GM19025 (cell line): Measurements from ENCODE around the gene MRPL41.
"Not testable (repeated sequence)": the region's sequence is repeated elsewhere in the genome, so short reads cannot be mapped to it uniquely, and the experiment has no call there.

Source experiments
- ATAC-seq: cut with Tn5 transposase; IDR thresholded peaks from one replicate; pipeline ENCODE4 v1.9.1; 2021; ENCODE audit warnings: mild to moderate bottlenecking, low read depth, moderate library complexity; ENCODE audit not compliant: unreplicated experiment

The MRPL41 gene

DNA sequence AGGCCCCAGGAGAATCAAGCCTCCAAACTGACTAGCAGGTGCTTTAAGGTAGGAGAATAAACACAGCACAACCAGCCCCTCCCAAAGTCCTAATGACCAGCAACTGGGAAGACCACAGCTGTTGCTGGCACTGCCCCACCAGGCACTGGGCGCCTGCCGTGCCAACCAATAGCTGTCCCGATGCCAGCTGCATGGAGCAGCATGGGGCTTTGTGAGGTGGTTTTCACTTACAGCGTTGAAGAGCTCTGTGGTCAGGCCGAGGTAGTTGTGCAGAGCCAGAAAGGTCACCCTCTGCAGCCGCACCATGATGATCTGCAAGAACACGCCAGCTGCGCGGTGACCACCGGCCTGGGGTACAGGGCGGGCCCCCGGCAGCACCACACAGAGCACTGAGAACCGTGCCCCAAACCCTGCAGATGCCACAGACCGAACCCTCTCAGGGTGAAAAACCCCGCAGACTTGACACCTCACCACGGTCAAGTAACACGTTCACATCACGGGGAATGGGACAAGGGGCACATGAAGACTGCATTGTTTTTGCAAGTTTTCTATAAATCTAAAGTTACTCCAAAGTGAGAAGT lies 30.2 kb upstream of the MRPL41 start:
- ATAC-seq = no peak

GRCh38 chr9:137522746-137523455 lies 28.8 kb upstream of the MRPL41 start:
- no peak for ATAC-seq

GRCh38 chr9:137524161-137524980 lies 27.3 kb upstream of the MRPL41 start:
- no peak for ATAC-seq

DNA sequence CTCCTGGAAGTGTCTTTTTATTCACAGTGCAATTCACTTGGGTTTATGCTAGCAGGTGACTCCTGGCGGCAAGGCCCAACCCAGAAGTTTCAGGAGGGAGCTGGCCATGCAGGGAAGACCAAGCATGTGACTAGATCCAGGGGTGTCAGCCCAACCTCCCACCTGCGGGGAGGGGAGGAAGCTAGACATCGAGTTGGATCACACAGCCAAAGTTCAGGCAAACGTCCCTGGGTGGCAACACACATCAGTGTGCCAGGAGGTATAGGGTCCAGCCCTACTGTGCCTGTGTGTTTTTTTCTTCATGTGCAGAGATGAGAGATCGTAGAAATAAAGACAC lies 26.7 kb upstream of the MRPL41 start:
- no peak for ATAC-seq

DNA sequence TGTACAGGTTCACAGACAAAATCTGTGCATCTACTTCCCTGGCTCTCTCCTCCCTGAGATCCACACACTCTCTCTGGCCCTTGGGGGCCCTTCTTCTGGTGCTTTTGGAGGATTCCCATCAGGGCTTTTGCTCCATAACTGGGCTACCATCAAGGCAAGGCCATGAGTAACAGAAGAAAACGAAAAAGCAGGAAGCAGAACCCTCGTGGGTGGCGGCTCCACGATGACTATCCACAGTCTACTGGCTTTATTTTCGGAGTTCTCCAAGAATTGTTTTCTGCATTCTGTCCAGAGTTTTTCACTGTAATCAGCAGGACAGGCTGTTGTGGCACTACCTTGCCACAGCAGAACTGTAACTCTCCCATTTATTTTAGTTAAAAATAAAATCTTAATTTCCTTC lies 21.3 kb upstream of the MRPL41 start:
- no peak for ATAC-seq

DNA sequence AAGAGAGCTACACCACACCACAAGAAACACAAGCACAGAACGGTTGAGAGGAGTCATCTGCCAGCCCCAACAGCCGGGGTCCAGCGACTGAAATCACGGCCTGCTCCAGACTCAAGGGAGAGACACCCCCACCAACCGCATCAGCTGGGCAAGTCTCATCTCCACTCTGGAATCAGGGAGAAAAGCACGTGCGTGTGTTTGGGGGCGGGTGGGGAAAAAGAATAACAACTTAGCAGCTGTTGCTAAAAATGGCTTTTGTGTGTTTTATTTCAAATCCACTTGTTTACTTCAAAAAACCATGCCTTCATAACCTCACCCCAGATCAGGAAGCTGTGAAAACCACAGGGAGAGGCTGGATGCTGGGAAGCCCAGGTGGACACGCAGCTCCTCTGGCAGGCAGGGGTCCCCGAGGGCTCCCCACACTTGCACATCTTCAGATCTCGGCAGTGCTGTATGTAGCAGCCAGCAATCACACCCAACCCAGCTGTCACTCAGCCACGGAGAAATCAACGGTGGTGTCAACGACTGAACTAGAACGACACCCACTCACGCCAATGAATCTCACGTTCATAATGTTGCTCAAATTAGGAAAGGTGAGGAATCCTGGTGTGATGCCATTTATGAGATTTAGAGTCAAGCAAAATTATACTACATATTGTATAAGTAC lies 20.4 kb upstream of the MRPL41 start:
- no peak for ATAC-seq

- ATAC-seq = not testable (repeated sequence)
These were observed 18.7 kb upstream of the MRPL41 start for GRCh38 chr9:137532891-137533468.

DNA sequence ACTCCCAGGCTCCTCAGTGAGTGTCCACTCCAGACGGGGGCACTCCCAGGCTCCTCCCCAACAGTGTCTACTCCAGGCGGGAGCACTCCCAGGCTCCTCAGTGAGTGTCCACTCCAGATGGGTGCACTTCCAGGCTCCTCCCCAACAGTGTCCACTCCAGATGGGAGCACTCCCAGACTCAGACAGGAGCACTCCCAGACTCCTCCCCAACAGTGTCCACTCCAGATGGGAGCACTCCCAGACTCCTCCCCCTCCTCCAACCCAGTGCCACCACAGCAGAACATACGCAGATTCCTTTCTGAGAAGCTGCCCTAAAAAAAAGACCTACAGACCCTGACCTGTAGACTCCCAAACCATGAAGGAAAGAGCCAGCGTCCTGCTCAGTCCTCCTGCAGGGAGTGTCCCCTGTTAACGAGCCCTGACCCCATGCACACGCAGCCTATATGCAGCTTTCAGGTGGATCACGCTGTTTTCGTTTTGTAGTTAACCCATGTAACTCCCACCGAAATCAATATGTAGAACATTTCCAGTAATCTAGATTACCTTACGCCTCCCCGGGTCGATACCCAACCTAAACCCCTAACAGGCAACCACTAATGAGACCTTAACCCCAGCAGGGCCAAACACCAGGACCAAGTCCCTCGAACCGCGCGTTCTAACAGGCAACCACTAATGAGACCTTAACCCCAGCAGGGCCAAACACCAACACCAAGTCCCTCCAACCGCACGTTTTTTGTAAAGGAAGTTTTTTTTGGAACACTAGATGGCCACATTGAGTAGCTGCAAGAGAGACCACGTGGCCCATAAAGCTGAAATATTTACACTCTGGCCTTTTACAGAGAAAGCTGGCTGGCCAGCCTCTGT lies 17.2 kb upstream of the MRPL41 start:
- ATAC-seq = no peak

GRCh38 chr9:137535120-137535428 lies 16.6 kb upstream of the MRPL41 start:
- ATAC-seq = no peak

DNA sequence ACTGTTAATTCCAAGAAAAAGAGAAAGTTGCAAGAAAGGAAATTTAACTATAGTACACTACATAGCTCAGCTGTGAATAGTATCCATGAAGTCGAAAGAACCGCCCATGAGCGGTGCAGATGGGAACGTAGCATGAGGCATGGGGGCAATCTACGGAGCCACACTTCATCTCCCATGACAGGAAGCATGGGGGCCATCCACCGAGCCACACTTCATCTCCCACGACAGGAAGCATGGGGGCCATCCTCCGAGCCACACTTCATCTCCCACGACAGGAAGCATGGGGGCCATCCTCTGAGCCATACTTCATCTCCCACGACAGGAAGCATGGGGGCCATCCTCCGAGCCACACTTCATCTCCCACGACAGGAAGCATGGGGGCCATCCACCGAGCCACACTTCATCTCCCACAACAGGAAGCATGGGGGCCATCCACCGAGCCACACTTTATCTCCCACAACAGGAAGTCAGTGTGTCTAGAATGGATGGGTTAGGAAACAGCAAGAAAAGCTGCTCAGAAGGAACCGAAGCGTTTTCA lies 15.0 kb upstream of the MRPL41 start:
- ATAC-seq = not testable (repeated sequence)

- ATAC-seq = no peak
These were observed 13.6 kb upstream of the MRPL41 start for GRCh38 chr9:137538058-137538457.

DNA sequence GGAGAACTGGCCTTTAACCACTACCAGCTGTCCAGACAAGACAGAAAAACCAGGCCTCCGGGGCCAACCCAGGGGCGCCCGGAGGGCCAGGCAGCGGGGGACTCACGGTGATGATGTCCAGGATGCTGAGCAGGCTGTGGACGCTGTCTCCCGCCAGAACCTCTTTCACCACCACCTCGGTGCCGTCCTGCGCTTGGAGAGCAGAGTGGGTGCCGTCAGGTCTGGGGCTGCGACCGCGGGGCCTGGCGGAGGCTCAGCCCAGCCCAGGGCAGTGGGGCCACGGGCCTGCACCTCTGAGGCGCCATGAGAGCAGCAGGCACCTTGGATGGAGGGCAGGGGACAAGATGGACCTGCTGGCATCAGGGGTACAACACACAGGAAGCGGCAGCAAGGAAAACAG lies 11.1 kb upstream of the MRPL41 start:
- ATAC-seq = no peak

GRCh38 chr9:137542486-137542885 lies 9.2 kb upstream of the MRPL41 start:
- ATAC-seq = no peak

GRCh38 chr9:137543237-137543963 lies 8.3 kb upstream of the MRPL41 start:
- ATAC-seq = no peak

DNA sequence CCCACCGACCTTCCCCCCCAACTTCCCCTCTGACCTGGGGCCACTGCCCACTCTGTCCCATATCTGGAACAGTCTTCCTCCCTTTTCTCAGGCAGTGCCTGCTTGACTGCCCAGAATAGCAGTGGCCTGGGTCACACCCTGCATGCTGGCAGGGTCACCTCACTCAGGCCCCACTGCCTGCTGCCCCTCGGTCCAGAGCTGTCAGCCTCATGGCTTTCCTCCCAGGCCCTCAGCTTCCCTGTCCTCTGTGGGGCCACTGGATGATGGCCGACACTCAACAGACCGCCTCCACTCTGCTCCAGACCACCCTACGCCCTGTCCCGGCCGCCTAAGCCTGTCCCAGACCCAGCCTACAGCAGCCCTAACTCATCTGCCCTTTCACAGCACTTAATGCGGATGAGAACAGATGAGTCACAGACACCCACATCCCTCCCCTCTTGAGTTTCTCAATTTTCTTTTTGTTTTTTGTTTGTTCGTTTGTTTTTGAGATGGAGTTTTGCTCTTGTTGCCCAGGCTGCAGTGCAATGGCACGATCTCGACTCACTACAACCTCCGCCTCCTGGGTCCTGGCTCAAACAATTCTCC lies 7.4 kb upstream of the MRPL41 start:
- no peak for ATAC-seq

DNA sequence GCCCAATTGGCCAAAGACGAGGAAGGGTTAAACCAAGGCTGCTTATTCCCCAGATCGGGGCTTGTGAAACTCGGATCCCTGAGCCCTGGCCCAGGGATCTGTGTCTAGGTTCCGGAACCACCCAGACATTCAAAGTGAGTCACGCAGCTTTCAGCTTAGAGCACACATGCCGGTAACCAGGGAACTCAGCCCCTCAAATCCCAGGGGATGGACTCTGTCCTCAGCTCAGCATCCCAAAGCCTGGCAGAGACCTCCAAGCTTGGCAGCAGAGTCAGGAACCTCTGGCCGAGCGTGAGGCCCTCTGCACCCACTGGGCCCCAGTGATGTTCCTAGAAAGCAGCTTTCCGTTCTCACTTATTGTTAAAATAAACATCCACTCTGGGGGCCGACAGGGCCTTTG lies 6.6 kb upstream of the MRPL41 start:
- no peak for ATAC-seq

DNA sequence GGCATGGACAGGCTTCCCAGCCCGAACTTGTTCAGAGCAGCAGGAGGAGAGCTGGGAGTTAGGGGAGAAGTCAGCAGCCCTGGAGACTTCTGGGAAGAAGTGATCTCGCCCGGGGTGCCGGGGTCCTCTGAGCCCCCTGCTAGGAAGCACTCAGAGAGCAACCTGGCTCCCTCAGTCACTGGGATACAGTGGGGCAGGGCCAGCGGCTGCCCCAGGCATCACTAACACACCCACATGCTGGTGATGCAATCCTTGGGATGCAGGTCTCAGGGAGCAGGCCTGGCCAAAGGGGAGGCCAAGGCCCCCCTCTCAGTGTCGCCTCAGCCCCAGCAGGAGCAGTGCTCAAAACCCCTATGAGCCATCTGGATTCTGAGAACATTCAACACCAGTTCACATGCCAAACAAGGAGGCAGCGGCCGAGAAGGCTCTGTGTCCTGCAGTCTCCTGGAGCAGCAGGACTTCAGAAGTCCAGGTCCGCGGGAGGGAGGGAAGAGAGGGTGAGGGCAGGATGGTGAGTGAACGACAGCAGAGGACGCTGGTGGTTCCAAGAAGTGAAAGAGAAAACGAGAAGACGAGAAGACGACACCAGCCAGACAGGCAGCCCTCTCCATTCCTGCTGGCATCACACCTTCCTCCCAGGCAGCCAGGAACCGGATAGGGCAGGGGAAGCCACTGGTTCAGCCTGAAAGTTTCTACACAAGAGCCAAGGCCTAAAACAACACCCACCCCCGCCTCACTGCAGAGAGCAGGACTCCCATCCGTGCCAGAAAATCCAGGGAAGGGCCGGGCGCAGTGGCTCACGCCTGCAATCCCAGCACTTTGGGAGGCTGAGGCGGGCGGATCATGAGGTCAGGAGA lies 3.8 kb upstream of the MRPL41 start:
- ATAC-seq = no peak

- ATAC-seq = no peak
These were observed 1.5 kb upstream of the MRPL41 start, which contains the start of gene PNPLA7 for GRCh38 chr9:137550231-137550621. Gene PNPLA7, minus strand, starts transcription at chr9:137550402. Its CDS starts 205 bp downstream, at chr9:137550197.
